Measurements from ENCODE around the gene GDPD4.

Gene GDPD4

GRCh38 chr11:77190331-77191075, 111.0 kb downstream of the GDPD4 start:
- no peak for DNase-seq (ENCODE audit: low spot score)

DNA sequence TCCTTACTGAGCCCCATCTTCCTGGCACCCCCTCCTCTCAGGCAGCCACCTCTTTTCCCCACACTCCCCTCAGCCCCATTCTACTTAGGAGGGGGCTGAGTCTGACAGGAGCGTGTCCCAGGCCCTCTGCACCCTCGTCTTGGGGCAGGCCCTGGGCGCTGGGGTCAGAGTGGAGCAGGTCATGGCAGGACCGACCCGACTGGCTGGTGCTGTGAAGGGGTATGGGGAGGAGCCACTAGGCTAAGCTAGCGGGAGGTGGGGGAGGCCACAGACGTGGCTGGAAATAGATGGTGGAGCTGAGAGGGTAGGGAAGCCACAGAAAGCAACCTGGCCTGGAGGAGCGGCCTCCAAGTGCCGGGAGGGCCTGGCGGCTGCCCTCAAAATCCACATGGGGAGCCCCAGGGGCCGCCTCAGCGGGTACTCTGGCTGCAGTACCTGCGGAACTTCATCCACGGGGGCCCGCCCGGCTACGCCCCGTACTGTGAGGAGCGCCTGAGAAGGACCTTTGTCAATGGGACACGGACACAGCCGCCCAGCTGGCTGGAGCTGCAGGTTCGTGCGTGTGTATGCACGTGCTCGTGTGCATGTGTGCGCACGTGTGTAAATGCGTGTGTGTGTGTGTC, 111.8 kb downstream of the GDPD4 start:
- no peak for DNase-seq (ENCODE audit: low spot score)

- no peak for DNase-seq (ENCODE audit: low spot score)
These were observed 112.6 kb downstream of the GDPD4 start for GRCh38 chr11:77188633-77189491.

- peak; percentile 95 for DNase-seq (ENCODE audit: low spot score)
These were observed 113.5 kb downstream of the GDPD4 start for GRCh38 chr11:77187776-77188632.

DNA sequence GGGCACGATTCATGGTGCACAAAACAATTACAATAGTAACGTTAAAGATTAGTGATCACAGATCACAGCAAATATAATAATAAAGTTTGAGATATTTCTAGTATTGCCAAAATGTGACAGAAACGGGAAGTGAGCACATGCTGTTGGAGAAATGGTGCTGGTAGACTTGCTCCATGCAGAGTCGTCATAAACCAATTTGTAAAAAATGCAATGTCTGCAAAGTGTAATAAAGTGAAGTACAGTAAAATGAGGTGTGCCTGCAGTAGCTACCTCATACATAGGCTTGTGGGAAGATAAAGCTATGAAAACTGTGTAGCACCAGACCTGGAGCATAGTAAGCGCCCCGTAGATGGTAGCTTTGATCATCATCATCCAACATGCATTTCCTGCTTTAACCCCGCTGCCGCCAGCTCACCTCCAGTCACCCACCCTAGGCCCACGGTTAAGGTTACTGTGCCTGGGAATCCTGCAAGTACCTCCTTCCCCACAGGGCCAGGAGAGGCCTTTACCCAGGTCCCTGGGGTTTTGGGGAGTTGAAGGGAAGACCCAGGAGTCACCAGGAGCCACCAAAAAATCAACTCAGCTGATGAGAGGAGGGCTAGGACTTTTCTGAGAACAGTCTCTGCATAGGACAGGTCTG, 114.3 kb downstream of the GDPD4 start:
- DNase-seq (ENCODE audit: low spot score) = no peak

DNA sequence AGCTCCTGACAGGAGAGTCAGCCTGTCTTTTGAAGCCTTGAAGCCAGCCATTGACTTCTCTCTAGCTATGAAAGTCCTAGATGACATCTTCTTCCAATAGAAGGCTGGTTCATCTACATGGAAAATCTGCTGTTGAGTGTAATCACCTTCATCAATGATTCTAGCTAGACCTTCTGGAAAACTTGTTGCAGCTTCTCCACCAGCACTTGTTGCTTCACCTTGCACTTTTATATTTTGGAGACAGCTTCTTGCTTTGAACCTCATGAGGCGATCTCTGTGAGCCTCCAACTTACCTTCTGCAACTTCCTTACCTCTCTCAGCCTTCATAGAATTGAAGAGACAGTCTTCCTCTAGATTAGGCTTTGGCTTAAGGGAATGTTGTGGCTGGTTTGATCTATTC, 115.2 kb downstream of the GDPD4 start:
- DNase-seq (ENCODE audit: low spot score) = no peak

- no peak for DNase-seq (ENCODE audit: low spot score)
These were observed 117.2 kb downstream of the GDPD4 start for GRCh38 chr11:77184136-77184860.

GRCh38 chr11:77183431-77183984, 118.0 kb downstream of the GDPD4 start:
- DNase-seq (ENCODE audit: low spot score) = no peak

- no peak for DNase-seq (ENCODE audit: low spot score)
These were observed 118.7 kb downstream of the GDPD4 start for GRCh38 chr11:77182542-77183430.

GRCh38 chr11:77181799-77182541, 119.5 kb downstream of the GDPD4 start:
- DNase-seq (ENCODE audit: low spot score) = no peak

- DNase-seq (ENCODE audit: low spot score) = no peak
These were observed 120.3 kb downstream of the GDPD4 start for GRCh38 chr11:77181226-77181625.

DNA sequence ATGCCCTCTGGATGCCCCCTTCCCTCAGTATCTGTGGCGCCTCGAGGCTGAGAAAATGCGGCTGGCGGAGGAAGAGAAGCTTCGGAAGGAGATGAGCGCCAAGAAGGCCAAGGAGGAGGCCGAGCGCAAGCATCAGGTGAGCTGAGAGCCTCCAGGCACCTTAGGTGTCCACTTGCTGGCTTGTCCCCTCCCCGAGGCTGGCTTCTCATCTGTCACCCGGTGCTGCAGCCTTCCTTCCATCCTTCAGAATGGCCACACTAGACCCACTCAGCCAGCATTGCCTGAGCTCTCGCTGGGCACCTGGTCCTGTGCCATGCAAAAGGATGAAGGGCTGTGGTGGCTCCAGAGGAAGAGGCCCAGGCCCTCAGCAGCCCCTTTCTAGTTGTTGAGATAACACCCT, 121.1 kb downstream of the GDPD4 start:
- DNase-seq (ENCODE audit: low spot score) = no peak

DNA sequence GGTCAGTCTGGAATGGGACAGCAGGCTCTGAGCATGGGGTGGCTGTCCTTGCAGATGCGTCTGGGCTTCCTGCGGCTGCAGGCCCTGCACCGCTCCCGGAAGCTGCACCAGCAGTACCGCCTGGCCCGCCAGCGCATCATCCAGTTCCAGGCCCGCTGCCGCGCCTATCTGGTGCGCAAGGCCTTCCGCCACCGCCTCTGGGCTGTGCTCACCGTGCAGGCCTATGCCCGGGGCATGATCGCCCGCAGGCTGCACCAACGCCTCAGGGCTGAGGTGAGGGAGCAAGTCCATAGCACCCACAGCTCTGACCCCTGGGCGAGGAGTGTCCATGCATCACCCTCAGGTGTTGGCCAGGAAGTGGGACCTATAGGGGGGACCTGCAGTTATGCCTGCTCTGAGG, 121.8 kb downstream of the GDPD4 start:
- DNase-seq (ENCODE audit: low spot score) = no peak

DNA sequence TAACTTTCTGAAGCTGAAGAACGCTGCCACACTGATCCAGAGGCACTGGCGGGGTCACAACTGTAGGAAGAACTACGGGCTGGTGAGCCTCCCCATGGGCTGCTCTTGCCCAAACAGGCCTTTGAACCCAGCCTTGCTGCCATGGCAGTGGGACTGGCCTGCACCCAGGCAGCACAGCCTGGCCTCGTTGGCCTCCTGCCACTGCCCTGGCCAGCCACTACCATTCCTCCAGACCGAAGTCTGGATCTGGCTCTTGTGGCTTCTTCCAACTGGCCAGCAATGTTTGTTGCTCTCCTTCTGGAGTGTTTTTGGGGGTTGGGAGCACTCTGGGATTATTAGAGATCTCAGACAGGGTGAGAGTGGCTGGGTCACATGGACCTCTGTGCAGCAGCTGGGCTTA, 122.4 kb downstream of the GDPD4 start:
- no peak for DNase-seq (ENCODE audit: low spot score)

GRCh38 chr11:77178150-77178549, 123.3 kb downstream of the GDPD4 start:
- no peak for DNase-seq (ENCODE audit: low spot score)

DNA sequence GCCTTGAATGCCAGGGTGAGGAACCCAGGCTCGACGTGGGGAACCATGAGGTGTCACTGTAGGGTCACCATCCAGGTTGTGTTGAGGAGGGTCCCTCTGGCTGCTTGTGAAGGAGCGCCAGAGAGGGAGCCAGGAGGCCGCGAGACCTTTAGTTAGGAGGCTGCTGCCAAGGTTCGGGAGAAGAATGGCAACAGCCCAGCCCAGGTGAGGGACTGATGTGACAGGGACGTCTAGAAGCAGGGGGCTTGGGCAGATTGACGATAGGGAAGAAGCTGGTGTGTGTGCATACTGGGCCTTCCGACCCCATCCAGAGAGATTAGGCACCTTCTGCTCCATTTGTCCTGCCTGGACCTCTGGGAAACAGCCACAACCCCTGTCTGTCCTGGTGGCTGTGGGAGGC, 124.5 kb downstream of the GDPD4 start:
- DNase-seq (ENCODE audit: low spot score) = no peak

- peak; percentile 36 for DNase-seq (ENCODE audit: low spot score)
These were observed 125.5 kb downstream of the GDPD4 start for GRCh38 chr11:77175869-77176539.
